Skeletal muscle cell (primary cell): ENCODE data around the gene CORO1C.
A peak's percentile ranks its signal among the peaks of the same experiment; 100 is the strongest.
"Not testable (repeated sequence)": the region's sequence is repeated elsewhere in the genome, so short reads cannot be mapped to it uniquely, and the experiment has no call there.

Source experiments
- DNase-seq: peaks from one replicate; pipeline ENCODE4 v3.0.0-alpha.2; 2010; ENCODE audit warnings: low read depth
- H3K4me3 ChIP-seq: 2 replicates; pipeline ENCODE4 v1.5.1; 2011; ENCODE audit warnings: low read depth, mild to moderate bottlenecking, control low read depth, low read length, moderate library complexity

CORO1C gene

DNA sequence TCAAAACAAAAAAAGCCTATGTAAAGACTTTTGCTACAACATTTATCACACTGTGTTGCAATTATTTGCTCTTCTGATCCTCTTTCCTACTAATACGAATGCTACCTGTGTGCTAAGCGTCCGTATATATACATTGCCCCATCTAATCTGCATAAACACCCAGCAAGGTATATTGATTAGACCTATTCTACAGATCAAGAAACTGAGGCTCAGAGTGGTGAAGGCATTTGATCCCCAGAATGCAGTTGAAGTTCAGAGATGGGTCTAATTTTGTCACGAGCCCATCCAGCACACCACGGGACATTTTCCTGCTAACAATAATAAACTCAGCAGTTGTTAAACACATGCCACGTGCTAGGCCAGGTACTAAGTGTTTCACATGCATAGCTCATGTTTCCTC, 25.1 kb upstream of the CORO1C start:
- H3K4me3 ChIP-seq = no peak overlapping the region
- no peak for DNase-seq

DNA sequence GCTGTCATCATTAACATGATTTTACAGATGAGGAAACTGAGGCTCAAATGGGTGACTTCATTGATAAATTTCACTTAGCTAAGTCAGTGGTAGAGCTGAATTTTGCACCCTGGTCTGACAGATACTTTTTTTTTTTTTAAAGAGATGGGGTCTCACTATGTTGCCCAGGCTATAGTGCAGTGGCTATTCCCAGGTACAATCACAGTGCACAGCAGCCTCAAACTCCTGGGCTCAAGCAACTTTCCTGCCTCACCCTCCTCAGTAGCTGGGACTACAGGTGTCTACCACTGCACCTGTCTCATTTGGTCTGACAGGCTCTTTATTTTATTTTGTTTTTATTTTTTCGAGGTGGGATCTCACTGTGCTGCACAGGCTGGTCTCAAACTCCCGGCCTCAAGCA, 24.2 kb upstream of the CORO1C start:
- H3K4me3 ChIP-seq = no peak overlapping the region
- no peak for DNase-seq

DNA sequence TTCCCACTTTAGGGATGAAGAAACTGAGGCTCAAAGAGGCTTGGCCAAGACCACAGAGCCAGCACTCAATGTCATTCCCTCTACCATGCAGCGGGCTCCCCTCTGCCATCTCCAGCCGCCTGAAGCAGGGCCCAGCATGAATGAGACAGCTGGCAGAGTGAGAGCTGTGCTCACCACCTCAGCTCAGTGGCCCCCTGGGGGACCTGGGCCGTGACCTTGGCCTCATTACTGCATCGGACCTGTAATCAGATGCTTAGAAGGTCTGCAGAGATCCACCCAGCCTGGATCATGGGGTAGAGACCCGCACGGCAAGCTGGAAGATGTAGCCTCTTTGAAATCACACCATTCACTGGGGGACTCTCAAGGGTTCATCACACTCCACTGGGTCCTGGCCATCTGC, 22.7 kb upstream of the CORO1C start:
- no peak overlapping the region for H3K4me3 ChIP-seq

DNA sequence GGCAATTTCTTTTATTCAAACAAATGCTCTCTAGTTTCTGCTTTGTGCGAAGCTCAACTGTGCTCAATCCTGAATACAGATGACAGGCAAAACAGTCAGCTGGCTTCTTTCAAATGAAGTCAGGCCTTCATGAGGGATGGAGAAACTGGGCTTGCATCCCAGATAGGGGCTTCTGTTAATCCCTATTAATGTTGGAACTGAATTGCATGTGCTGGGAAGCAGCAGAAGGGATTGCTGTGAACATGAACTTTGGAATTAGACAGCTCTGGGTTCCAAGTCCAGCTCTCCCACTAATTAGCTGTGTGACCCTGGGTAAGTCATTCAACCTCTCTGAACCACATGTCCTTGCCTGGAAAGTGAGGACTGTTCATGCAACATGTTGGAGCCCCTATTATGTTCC, 21.1 kb upstream of the CORO1C start:
- no peak overlapping the region for H3K4me3 ChIP-seq
- DNase-seq = no peak

More for the DNA sequence above, 22.7 kb upstream of the CORO1C start:
- no peak for DNase-seq

DNA sequence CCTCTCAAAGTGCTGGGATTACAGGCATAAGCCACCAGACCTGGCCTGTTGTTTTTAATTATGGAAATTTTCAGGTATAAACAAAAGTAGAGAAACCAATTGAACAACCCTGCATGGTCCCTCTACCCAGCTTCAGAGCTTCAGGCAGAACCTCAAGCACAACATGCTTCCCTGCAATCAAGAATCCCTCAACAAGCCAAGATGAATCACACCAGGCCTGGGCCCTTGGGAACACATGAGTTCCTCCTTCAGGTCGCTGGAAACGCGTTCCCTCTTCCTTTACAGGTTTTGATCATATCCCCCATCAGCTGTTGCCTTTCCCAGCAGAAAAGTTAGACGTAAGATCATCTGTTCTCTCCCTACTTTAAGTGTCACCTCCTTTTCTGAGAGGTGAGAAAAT, 20.5 kb upstream of the CORO1C start:
- peak; percentile 31 for DNase-seq
- no peak overlapping the region for H3K4me3 ChIP-seq

DNA sequence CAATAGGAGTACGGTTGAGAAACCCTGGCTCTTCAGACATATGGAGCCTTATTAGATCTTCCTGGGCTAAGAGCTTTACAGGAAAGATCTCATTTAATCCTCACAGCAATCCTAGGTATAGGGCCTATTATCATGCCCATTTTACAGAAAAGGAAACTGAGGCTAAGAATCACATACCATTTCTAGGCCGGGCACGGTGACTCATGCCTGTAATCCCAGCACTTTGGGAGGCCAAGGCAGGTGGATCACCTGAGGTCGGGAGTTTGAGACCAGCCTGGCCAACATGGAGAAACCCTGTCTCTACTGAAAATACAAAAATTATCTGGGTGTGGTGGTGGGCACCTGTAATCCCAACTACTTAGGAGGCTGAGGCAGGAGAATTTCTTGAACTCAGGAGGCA, 19.7 kb upstream of the CORO1C start:
- not testable (repeated sequence) for H3K4me3 ChIP-seq, DNase-seq

DNA sequence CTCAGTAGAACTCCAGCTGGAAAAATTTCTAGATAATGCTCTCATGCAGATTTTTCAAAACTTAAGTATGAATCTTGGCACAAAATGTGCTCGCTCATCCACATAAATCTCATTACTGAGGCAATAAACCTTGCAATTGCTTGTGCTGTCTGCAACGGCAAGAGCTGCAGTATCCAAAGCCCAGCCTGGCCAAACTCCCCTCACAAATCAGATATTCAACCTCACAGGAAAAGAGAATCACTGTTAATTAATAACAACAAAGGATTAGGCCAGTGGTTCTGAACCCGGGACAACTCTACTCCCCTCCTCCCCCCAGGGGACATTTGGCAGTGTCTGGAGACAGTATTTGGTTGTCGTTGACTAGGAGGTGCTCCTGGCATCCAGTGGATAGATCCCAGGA, 19.2 kb upstream of the CORO1C start:
- H3K4me3 ChIP-seq = no peak overlapping the region
- DNase-seq = no peak

DNA sequence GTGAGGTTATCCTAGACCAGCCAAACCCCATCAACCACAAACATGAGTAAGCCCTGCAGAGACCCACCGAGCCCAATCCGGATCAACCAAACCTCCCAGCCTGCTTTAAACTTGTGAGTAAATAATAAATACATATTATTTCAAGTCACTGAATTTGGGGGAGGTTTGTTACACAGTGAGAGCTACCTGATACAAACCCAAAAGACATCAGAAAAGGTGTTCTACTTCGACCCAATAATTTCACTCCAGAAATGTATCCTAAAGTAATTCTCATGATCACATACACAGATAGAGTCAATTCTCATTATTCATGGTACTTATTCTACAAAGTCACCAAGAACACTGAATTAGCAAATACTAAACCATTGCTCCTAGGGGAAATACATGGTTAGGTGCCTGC, 16.2 kb upstream of the CORO1C start:
- H3K4me3 ChIP-seq = no peak overlapping the region
- no peak for DNase-seq

DNA sequence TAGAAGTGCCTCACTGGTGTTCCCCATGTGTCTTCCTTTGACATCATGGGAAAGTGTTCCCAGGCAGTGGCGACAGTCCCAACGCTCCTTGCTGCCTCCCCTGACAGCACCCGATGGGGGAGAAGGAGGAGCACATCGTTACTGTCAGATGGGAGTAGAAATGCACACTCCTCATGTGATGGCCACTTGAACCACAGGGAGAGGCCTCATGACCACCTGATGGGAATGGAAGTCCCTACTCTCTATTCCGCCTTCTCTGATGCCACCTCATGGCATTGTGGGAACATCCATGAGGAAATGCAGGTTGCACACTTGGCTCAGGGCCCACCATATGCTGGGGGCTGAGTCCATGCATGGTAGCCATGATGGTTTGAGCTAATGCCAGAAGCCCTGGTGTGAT, 14.3 kb upstream of the CORO1C start:
- H3K4me3 ChIP-seq = no peak overlapping the region
- DNase-seq = no peak

DNA sequence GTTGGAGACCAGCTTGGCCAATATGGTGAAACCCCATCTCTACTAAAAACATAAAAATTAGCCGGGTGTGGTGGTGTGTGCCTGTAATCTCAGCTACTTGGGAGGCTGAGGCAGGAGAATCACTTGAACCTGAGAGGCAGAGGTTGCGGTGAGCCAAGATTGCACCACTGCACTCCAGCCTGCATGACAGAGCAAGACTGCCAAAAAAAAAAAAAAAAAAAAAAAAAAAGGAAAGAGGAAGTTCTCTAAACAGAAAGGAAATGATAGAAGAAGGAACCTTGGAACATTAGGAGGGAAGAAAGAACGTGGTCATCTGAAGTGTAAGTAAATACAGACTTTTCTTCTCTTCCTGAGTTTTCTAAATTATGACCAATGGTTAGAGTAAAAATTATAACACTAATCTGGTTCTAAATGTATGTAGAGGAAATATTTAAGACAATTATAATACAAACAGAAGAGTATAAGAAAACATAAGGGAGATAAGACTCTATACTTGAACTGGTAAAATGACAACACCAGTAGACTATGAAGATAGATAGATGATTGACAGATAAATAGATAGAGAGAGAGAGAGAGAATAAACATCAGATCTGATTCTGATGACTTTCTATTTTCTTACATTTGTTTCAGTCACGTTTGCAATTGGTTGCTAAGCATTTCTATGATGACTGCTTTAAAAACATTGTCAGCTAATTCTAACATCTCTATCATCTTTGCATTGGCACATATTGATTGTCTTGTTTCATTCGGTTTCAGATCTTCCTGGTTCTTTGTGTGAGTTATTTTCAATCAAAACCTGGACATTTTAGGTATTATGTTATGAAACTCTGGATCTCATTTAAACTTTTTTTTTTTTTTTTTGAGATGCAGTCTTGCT, 12.9 kb upstream of the CORO1C start:
- DNase-seq = no peak

DNA sequence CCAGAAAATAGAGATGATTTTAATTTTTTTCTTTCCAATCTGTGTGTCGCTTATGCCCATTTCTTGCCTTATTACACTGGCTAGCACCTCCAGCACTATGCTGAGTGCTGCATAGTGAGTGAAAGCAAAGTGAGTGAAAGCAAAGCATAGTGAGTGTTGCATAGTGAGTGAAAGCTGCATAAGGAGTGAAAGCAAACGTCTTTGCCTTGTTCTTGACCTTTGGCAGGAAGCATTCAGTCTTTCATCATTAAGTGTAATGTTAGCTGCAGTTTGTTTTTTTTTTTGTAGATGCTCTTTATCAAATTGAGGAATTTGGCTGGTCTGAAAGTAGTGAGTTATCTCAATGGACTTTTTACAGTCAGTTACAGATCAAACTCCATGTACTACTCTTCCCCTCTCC, 6.9 kb upstream of the CORO1C start:
- no peak overlapping the region for H3K4me3 ChIP-seq
- no peak for DNase-seq

More for the DNA sequence above, 12.9 kb upstream of the CORO1C start:
- H3K4me3 ChIP-seq = no peak overlapping the region

DNA sequence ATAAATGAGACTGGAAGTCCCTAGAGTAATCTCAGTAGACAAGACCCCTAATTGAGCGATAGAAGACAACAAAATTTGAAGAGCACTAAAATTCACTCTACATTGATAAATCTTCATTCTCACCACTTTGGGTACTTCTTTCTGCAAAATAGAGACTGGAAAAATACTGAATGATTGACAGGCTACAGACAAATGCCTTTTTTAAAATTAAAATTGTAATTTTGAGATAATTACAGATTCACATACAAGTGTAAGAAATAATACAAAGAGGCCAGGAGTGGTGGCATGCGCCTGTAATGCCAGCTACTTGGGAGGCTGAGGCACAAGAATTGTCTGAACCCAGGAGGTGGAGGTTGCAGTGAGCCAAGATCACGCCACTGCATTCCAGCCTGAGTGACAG, 4.5 kb upstream of the CORO1C start:
- H3K4me3 ChIP-seq = no peak overlapping the region
- no peak for DNase-seq

DNA sequence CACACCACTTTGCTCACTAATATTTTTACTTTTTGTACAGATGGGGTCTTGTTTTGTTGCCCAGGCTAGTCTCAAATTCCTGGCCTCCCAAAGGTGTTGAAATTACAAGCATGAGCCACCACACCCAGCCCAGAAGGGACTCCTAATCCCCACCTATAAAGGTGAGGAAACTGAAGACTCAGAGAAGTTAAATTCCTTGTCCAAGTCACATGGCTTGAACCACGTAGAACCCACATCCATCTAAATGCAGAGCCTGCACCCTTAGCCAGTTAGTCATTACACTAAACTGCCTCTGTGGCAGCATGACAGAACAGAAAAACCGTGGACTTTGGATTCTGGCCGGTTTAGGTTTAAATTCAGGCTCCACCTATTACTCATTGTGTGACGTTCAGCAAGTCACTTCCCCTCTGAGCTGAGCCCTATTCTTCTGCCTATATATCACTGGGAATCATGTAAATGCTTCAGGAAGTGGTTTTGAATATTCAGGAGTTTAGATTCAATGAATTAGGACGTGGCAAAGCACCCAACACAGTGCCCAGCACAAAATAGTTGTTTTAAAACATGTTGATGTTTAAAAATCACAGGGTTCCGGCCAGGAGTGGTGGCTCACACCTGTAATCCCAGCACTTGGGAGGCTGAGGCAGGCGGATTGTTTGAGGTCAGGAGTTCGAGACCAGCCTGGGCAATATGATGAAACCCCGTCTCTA, 3.0 kb upstream of the CORO1C start:
- no peak overlapping the region for H3K4me3 ChIP-seq
- DNase-seq = peak; percentile 75

DNA sequence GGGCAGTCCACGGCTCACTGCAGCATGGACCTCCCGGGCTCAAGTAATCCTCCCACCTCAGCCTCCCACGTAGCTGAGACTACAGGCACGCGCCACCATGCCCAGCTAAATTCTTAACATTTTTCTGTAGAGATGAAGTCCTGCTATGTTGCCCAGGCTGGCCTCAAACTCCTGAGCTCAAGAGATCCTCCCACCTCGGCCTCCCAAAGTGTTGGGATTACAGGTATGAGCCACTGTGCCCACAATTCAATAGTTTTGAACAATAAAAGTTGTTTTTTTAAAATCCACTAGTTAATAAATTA, 1.9 kb upstream of the CORO1C start:
- not testable (repeated sequence) for DNase-seq, H3K4me3 ChIP-seq

DNA sequence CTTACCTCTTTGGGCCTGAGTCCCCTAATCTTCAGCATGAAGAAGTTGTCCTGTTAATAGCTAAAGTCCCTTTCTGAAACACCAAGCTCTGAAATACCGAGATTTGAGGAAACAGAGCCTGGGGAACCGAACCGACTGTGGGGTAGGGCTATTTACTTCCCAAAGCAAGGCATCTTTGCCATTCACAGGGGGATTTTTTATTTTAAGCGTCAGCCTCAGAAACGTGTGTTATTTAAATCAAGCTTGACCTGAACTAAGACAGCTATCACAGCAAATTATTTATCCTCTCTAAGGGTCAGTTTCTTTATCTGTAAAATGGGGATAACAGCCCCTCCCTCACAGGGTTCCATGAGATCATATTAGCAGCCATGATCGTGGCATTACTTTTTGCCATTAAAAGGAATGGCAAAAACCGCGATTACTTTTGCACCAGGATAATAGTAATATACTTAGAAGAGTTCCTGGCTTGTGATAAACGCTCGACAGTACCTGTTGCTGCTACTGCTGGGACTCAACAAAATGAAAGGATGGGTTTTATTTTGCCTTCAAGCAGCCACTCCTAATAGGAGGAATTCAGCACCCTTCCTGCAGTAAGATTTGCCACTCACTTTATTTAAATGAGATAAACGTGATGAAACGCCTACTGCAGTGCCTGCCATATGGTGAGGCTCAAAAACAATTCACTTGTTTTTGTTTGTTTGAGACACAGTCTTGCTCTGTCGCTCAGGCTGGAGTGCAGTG, 1.3 kb upstream of the CORO1C start:
- no peak for DNase-seq
- peak overlapping the region; percentile 94 for H3K4me3 ChIP-seq

DNA sequence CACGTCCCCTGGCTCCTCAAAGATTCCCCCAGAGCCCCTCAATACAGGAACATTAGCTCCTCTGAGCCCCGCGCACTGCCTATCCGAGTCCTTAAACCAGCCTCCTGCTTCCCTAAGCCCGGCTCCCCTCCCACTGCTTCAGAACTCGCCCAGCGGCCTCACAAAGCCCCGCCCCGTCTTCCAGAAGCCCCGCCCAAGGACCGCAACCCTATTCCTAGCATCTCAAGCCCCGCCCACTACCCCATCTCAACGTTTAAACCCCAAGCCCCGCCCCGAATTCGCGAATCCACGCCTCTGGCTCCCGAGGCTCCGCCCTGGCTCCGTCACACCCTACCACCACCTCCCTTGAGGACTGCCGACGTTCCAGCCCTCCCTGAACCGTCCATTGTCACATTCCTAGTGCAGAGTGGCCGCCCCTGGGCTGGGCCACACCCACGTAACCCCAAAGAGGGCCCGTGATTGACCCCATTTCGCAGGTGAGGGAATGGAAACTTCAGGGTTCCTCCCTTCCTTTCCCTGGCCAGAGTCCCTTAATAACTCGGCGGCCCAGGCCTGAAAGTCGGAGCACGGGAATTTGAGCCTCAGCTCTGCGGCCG, 646 bp upstream of the CORO1C start:
- peak overlapping the region; percentile 94 for H3K4me3 ChIP-seq
- peak; percentile 81 for DNase-seq

DNA sequence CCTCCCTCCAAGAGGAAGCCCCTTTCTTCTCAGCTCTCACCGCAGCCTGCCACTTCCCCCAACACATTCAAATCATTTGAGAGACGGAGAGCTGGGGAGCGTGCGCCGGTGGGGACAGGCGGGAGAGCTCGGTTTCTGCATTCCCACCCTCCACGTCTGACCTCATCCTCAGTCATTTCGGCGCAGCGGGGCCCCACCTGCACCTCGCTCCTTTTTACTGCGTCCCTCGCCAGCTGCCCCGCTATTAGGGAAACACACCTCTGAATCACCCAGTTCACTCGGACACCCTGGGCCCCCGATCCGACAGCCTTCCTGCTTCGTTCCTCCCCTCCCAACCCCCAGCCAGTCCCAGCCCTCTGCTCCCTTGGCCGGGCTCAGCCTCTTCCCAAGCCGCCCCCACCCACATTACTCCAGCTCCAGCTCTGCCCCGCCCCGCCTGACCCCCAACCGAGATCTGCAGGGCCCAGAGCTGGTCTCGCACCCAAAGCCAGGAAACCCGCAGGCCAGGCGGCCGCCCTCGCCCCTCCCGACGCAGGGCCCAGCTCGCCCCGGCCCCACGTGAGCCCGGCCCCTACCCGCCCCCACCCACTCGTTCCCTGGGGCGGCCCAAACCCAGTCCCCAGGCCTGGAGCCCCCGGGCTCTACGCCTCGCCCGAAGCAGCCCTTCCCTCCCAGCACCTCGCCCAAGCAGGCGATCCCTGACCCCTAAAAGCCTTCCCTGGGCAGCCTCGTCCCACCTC, 783 bp downstream of the CORO1C start:
- peak overlapping the region; percentile 94 for H3K4me3 ChIP-seq
- DNase-seq = peak; percentile 57

DNA sequence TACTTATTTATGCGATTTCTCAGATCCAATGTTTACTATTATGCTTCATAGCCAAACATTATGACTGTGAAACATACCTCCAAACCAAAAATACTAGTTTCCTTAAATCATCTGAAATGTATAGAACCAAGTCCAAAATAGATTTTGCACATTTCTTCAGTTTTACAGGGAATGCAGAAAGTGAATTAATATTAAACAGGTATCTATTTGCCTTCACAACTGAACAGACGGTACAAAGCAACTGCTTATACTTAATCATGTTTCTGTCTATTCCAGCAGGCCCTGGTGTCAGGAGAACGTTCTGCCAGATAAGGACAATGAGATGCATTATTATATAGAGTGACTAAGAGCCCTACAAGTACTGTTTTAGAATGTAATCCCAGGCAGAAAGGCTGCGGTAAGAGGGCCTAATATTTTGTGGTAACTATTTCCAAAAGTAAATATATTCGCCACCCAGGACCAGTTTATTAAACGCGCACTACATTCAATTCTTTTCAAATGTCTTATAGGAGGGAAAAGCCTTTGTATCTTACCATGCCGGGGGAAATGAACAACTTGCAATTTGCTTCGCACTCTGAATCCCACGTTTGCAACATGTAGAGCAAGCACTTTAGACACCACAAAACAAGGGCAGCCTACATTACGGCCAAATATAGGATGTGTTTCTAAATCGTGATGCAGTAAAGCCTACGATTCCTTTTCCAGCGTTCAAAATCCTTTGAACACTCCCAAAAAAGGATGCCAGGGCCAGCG, 1.5 kb downstream of the CORO1C start:
- peak overlapping the region; percentile 94 for H3K4me3 ChIP-seq
- DNase-seq = no peak
